Astrocyte (in vitro differentiated cells and primary cell): ENCODE measurements around the gene ARL8A.

Source experiments
- CTCF ChIP-seq: IDR thresholded peaks from 2 replicates; pipeline ENCODE4 v1.5.1; 2011; ENCODE audit warnings: low read depth, mild to moderate bottlenecking, inconsistent platforms, low read length, moderate library complexity; ENCODE audit not compliant: insufficient read depth
- EZH2 ChIP-seq: IDR thresholded peaks from 2 replicates; pipeline ENCODE4 v1.6.1; 2012; ENCODE audit warnings: mild to moderate bottlenecking, low read length, inconsistent platforms; ENCODE audit not compliant: insufficient read depth

GRCh38 chr1:202189001-202189790, 44.7 kb upstream of the ARL8A start:
- TF ChIP-seq CTCF (peak; percentile 51), EZH2 (no peak)
